ENCODE results near the gene SLC1A2. TPM values are rescaled to one million over a fixed set of nuclear protein-coding genes. Genes with fewer than 3 reads are reported as not detected.

SLC1A2 gene
- total and polyA plus RNA-seq, 2 donors (not counting 1 experiment from before 2014, with no cell fraction given): 1.2 to 7.6 TPM

DNA sequence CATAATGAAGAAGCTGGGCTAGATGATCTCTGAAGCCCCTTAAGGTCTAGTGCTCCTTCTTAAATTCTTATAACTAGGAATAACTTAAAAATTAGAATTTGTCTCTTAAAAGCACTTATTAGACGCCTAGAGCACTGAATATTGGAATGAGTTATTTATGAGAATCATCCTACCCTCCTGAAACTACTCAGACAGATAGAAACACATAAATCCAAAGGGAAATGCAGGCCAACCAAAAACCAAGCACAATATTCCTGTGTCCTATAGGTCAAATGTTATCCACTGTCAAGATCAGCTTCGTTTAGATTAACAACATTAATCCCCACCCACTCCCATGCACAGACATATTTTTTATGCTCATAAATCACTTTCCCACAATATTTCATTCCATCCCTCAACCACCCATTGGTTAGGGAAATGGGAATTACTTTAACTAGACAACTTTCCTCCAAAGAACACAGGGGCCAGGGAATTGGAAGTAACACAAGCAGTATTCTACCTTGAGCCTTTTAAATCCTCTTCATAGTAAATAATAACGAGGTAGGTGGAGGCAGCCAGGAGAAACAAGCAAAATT, 193.3 kb downstream of the SLC1A2 start:
- Histone ChIP-seq H3K4me2 (ENCODE audit: extremely low read depth, insufficient read depth, low read length) (no peak overlapping the region), H3K36me3 (ENCODE audit: control insufficient read depth, insufficient read depth, low read length) (peaks cover 33% of the 10 kb centered on the region), H3K9ac (ENCODE audit: insufficient read depth, low read length) (no peak overlapping the region), H3K4me3 (replicated peaks in 1 of 4; ENCODE audit: control extremely low read depth in 1 of 4, insufficient read depth in 1 of 4, low read depth in 3 of 4, low read length in 4 of 4) (no peak overlapping the region), H3K79me2 (ENCODE audit: control insufficient read depth, insufficient read depth, low read length) (no peaks in the 10 kb centered on the region), H3K9me3 (ENCODE audit: control insufficient read depth, insufficient read depth, low read depth, low read length) (no peaks in the 10 kb centered on the region), H3K27ac (ENCODE audit: insufficient read depth, low read length) (no peak overlapping the region), H4K20me1 (ENCODE audit: control insufficient read depth, extremely low read depth, insufficient read depth, low read length) (no peaks in the 10 kb centered on the region), H2AFZ (ENCODE audit: low read length) (no peak overlapping the region), H3K27me3 (ENCODE audit: control insufficient read depth, insufficient read depth, low read length) (no peaks in the 10 kb centered on the region), H3K4me1 (ENCODE audit: control insufficient read depth, extremely low read depth, insufficient read depth, low read length) (peaks cover 8% of the 10 kb centered on the region)
- DNase-seq (ENCODE audit: low read depth in 2 of 2): no peak
- TF ChIP-seq, protein P1, sequence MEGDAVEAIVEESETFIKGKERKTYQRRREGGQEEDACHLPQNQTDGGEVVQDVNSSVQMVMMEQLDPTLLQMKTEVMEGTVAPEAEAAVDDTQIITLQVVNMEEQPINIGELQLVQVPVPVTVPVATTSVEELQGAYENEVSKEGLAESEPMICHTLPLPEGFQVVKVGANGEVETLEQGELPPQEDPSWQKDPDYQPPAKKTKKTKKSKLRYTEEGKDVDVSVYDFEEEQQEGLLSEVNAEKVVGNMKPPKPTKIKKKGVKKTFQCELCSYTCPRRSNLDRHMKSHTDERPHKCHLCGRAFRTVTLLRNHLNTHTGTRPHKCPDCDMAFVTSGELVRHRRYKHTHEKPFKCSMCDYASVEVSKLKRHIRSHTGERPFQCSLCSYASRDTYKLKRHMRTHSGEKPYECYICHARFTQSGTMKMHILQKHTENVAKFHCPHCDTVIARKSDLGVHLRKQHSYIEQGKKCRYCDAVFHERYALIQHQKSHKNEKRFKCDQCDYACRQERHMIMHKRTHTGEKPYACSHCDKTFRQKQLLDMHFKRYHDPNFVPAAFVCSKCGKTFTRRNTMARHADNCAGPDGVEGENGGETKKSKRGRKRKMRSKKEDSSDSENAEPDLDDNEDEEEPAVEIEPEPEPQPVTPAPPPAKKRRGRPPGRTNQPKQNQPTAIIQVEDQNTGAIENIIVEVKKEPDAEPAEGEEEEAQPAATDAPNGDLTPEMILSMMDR (conservative IDR thresholded peaks at IDR 0.05 in 1 of 2, IDR thresholded peaks at IDR 0.05 in 1 of 2; ENCODE audit: low read depth in 1 of 2, low read length in 2 of 2): no peak
- TF ChIP-seq EZH2 (IDR thresholded peaks at IDR 0.05; ENCODE audit: low read length, missing control alignments): no peak

DNA sequence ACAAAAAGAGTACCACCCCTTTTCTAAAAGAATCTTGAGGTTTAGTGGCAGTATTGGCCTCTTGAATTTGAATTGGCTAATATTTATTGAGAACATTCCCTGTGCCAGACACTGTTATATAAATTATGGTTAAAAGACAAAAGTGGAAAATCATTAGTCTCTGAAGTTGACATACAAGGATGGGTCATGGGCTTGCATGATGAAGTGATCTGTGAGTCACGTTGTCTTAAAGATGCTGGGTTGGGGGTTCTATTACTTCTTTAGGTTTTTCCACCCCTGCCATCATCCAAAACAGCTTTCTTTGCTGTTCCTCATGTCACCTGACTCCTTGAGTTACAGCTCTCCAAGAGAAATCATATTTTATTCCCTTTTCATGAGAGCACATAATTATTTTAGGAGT, 195.4 kb downstream of the SLC1A2 start:
- Histone ChIP-seq H3K36me3 (ENCODE audit: control insufficient read depth, insufficient read depth, low read length) (peaks cover 27% of the 10 kb centered on the region), H2AFZ (ENCODE audit: low read length) (no peak overlapping the region)

DNA sequence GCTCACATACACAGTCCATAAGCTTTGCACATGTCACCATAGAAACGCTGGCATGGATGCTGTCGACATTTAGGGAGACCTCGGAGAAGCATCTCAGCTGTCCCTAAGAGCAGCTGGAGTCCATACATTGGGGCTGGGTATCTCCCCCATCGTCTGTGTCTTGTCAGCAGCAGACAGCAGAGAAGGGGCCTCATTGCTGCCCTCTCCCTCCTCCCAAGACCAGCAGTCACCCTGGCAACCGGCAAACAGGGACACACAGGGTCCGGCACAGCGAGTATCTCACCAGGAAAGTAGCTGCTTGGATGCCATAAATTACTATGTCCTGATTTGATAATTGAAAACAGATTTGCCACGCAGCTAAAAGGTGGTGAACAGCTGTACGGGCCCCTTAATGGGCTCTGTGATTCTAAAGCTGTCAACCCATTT, 196.0 kb downstream of the SLC1A2 start:
- Histone ChIP-seq H3K27ac (ENCODE audit: insufficient read depth, low read length) (peak overlapping the region; percentile 71), H3K4me1 (ENCODE audit: control insufficient read depth, extremely low read depth, insufficient read depth, low read length) (peaks cover 17% of the 10 kb centered on the region), H3K9me3 (ENCODE audit: control insufficient read depth, insufficient read depth, low read depth, low read length) (no peaks in the 10 kb centered on the region), H3K9ac (ENCODE audit: insufficient read depth, low read length) (no peak overlapping the region), H3K4me2 (ENCODE audit: extremely low read depth, insufficient read depth, low read length) (no peak overlapping the region), H3K79me2 (ENCODE audit: control insufficient read depth, insufficient read depth, low read length) (no peaks in the 10 kb centered on the region), H2AFZ (ENCODE audit: low read length) (no peak overlapping the region), H3K36me3 (ENCODE audit: control insufficient read depth, insufficient read depth, low read length) (peaks cover 26% of the 10 kb centered on the region), H3K4me3 (replicated peaks in 1 of 4; ENCODE audit: control extremely low read depth in 1 of 4, insufficient read depth in 1 of 4, low read depth in 3 of 4, low read length in 4 of 4) (no peak overlapping the region), H3K27me3 (ENCODE audit: control insufficient read depth, insufficient read depth, low read length) (no peaks in the 10 kb centered on the region), H4K20me1 (ENCODE audit: control insufficient read depth, extremely low read depth, insufficient read depth, low read length) (no peaks in the 10 kb centered on the region)
- peak; percentile 67 to 82 for DNase-seq (ENCODE audit: low read depth in 2 of 2)
- TF ChIP-seq, protein P1 (conservative IDR thresholded peaks at IDR 0.05 in 1 of 2, IDR thresholded peaks at IDR 0.05 in 1 of 2; ENCODE audit: low read depth in 1 of 2, low read length in 2 of 2): no peak
- TF ChIP-seq EZH2 (IDR thresholded peaks at IDR 0.05; ENCODE audit: low read length, missing control alignments): no peak

More for the DNA sequence above, 195.4 kb downstream of the SLC1A2 start:
- no peak overlapping the region for H3K9ac ChIP-seq (ENCODE audit: insufficient read depth, low read length)
- no peaks in the 10 kb centered on the region for H4K20me1 ChIP-seq (ENCODE audit: control insufficient read depth, extremely low read depth, insufficient read depth, low read length)
- peak overlapping the region; percentile 71 for H3K27ac ChIP-seq (ENCODE audit: insufficient read depth, low read length)
- no peak for DNase-seq (ENCODE audit: low read depth in 2 of 2)
- peaks cover 11% of the 10 kb centered on the region for H3K4me1 ChIP-seq (ENCODE audit: control insufficient read depth, extremely low read depth, insufficient read depth, low read length)
- H3K27me3 ChIP-seq (ENCODE audit: control insufficient read depth, insufficient read depth, low read length): no peaks in the 10 kb centered on the region
- TF ChIP-seq, protein P1 (conservative IDR thresholded peaks at IDR 0.05 in 1 of 2, IDR thresholded peaks at IDR 0.05 in 1 of 2; ENCODE audit: low read depth in 1 of 2, low read length in 2 of 2): no peak
- no peak for TF ChIP-seq EZH2 (IDR thresholded peaks at IDR 0.05; ENCODE audit: low read length, missing control alignments)
- no peaks in the 10 kb centered on the region for H3K79me2 ChIP-seq (ENCODE audit: control insufficient read depth, insufficient read depth, low read length)
- H3K9me3 ChIP-seq (ENCODE audit: control insufficient read depth, insufficient read depth, low read depth, low read length): no peaks in the 10 kb centered on the region
- H3K4me3 ChIP-seq (replicated peaks in 1 of 4; ENCODE audit: control extremely low read depth in 1 of 4, insufficient read depth in 1 of 4, low read depth in 3 of 4, low read length in 4 of 4): no peak overlapping the region
- no peak overlapping the region for H3K4me2 ChIP-seq (ENCODE audit: extremely low read depth, insufficient read depth, low read length)
